GM12878 (cell line): ENCODE measurements around the gene ACHE. TPM values are rescaled to one million over a fixed set of nuclear protein-coding genes. Genes with fewer than 3 reads are reported as not detected.

ENCODE experiments used
- ATAC-seq: fragments of 200-7000 bp; cut with Tn5 transposase; 3 replicates; pipeline ENCODE4 v1.9.1; 2020; ENCODE audit warnings: mild to moderate bottlenecking, moderate library complexity
- BruUV-seq: library from RNA; stranded (reverse); fragments of 400-500 nt; replicated peaks from 2 replicates; lab custom pipeline; 2021; lab: Mats Ljungman, UMichigan
- CTCF ChIA-PET: fragments of 300-600 bp; sonication (Branson Sonifier 250); formaldehyde crosslinking; extraction: SDS; loops from one replicate; lab custom pipeline; 2021; ENCODE audit warnings: inconsistent platforms; lab: Yijun Ruan, JAX
- POLR2A ChIA-PET: fragments of 350-600 bp; formaldehyde crosslinking; extraction: SDS; loops from one replicate; lab custom pipeline; 2021; ENCODE audit warnings: inconsistent platforms; lab: Charles Lee
- RAD21 ChIA-PET: fragments of 300-600 bp; sonication (Branson Sonifier 250); formaldehyde crosslinking; loops from one replicate; lab custom pipeline; 2023; ENCODE audit warnings: antibody characterized with exemption; ENCODE audit not compliant: unreplicated experiment; lab: Charles Lee
- SMC1A ChIA-PET: fragments of 300-600 bp; sonication (Branson Sonifier 250); formaldehyde crosslinking; loops from one replicate; lab custom pipeline; 2023; ENCODE audit not compliant: unreplicated experiment, uncharacterized antibody; lab: Charles Lee
- DNase-seq: peaks from one replicate; pipeline ENCODE4 v3.0.0-alpha.2; 2011; ENCODE audit warnings: low read depth, low spot score
- FAIRE-seq: peaks from 3 replicates; lab custom pipeline; 2011; peaks lifted over from hg19 to GRCh38; lab: Jason Lieb, UNC
- H2AFZ ChIP-seq: 2 replicates; pipeline ENCODE4 v1.6.0; 2011; ENCODE audit warnings: low read depth, low read length, control low read depth; ENCODE audit not compliant: control insufficient read depth
- H3K27ac ChIP-seq: 2 replicates; pipeline ENCODE4 v1.5.1; 2011; ENCODE audit warnings: control low read depth; ENCODE audit not compliant: control insufficient read depth, insufficient read depth
- H3K27me3 ChIP-seq, 2 experiments: replicated peaks in 1 of 2; 2 replicates each; pipeline versions ENCODE4 v1.6.0 to v1.6.1; 2011; ENCODE audit warnings: low read length in 1 of 2; ENCODE audit not compliant: control insufficient read depth in 2 of 2, insufficient read depth in 2 of 2
- H3K36me3 ChIP-seq, 2 experiments: 2 replicates each; pipeline ENCODE4 v1.5.1; 2011; ENCODE audit warnings: low read length in 1 of 2; ENCODE audit not compliant: control insufficient read depth in 2 of 2, insufficient read depth in 2 of 2
- H3K4me1 ChIP-seq: 2 replicates; pipeline ENCODE4 v1.6.1; 2011; ENCODE audit warnings: mild to moderate bottlenecking, low read length, moderate library complexity, mixed read lengths; ENCODE audit not compliant: control insufficient read depth, insufficient read depth
- H3K4me2 ChIP-seq: 2 replicates; pipeline ENCODE4 v1.6.0; 2011; ENCODE audit warnings: control low read depth; ENCODE audit not compliant: control insufficient read depth, insufficient read depth
- H3K4me3 ChIP-seq: fragments of 200-600 bp; sonication (generic); 2 replicates; pipeline ENCODE4 v1.5.1; 2016
- H3K79me2 ChIP-seq: 2 replicates; pipeline ENCODE4 v1.6.0; 2011; ENCODE audit warnings: low read length; ENCODE audit not compliant: control insufficient read depth, insufficient read depth
- H3K9ac ChIP-seq: 2 replicates; pipeline ENCODE4 v1.8.0; 2011; ENCODE audit warnings: low read length, control low read depth, mixed read lengths; ENCODE audit not compliant: control insufficient read depth, insufficient read depth
- H3K9me3 ChIP-seq: replicated peaks from 3 replicates; pipeline ENCODE4 v1.5.1; 2011; ENCODE audit warnings: mild to moderate bottlenecking, low read length; ENCODE audit not compliant: control insufficient read depth, insufficient read depth
- H4K20me1 ChIP-seq: 2 replicates; pipeline ENCODE4 v1.6.0; 2011; ENCODE audit not compliant: control insufficient read depth, insufficient read depth
- BCL3 ChIP-seq: IDR thresholded peaks from 2 replicates; pipeline ENCODE4 v1.6.1; 2011; ENCODE audit warnings: borderline replicate concordance, low read depth, mild to moderate bottlenecking, moderate library complexity, low read length; ENCODE audit not compliant: insufficient read depth, poor library complexity, severe bottlenecking
- CREM ChIP-seq: IDR thresholded peaks from 2 replicates; pipeline ENCODE4 v1.6.1; 2014; ENCODE audit warnings: antibody characterized with exemption, low read depth
- E4F1 ChIP-seq: fragments of 450-650 bp; IDR thresholded peaks from 2 replicates; pipeline ENCODE4 v1.6.1; 2018; ENCODE audit warnings: borderline replicate concordance, mild to moderate bottlenecking; ENCODE audit not compliant: partially characterized antibody
- FOXM1 ChIP-seq: IDR thresholded peaks from 2 replicates; pipeline ENCODE4 v1.6.1; 2012; ENCODE audit warnings: low read depth, mild to moderate bottlenecking, inconsistent platforms, low read length, moderate library complexity
- HCFC1 ChIP-seq: fragments of 150-350 bp; IDR thresholded peaks from 2 replicates; pipeline ENCODE4 v1.6.1; 2014; ENCODE audit warnings: low read length
- MEF2A ChIP-seq: IDR thresholded peaks from 2 replicates; pipeline ENCODE4 v1.6.1; 2011; ENCODE audit warnings: low read depth, mild to moderate bottlenecking, low read length, moderate library complexity; ENCODE audit not compliant: insufficient read depth
- MLLT1 ChIP-seq: fragments of 450-650 bp; IDR thresholded peaks from 2 replicates; pipeline ENCODE4 v1.6.1; 2016; ENCODE audit warnings: mild to moderate bottlenecking
- MYB ChIP-seq: fragments of 150-350 bp; IDR thresholded peaks from 2 replicates; pipeline ENCODE4 v1.6.1; 2014; ENCODE audit warnings: mild to moderate bottlenecking, low read depth, low read length, borderline replicate concordance
- RCOR1 ChIP-seq: conservative IDR thresholded peaks from 2 replicates; pipeline ENCODE4 v1.6.1; 2012; ENCODE audit warnings: low read depth, low read length, improper control_type of control experiment
- SIX5 ChIP-seq: IDR thresholded peaks from 2 replicates; pipeline ENCODE4 v1.6.1; 2011; ENCODE audit warnings: mild to moderate bottlenecking, low read depth, low read length, moderate library complexity; ENCODE audit not compliant: severe bottlenecking
- SMARCA5 ChIP-seq: fragments of 450-650 bp; IDR thresholded peaks from 2 replicates; pipeline ENCODE4 v1.6.1; 2017; ENCODE audit warnings: mild to moderate bottlenecking
- ZNF274 ChIP-seq: IDR thresholded peaks from one replicate; pipeline ENCODE4 v1.8.0; 2011; ENCODE audit not compliant: insufficient read length, insufficient read depth
- ZNF592 ChIP-seq: fragments of 450-650 bp; IDR thresholded peaks from 2 replicates; pipeline ENCODE4 v1.6.1; 2017; ENCODE audit warnings: mild to moderate bottlenecking, moderate library complexity
- WGBS: methylation state at CpG from one replicate; pipeline ENCODE4 v1.1.6; 2016; ENCODE audit warnings: low lambda C conversion rate; ENCODE audit not compliant: insufficient replicate concordance, insufficient coverage; ENCODE audit errors: missing lambda C conversion rate; 5-methylcytosine and 5-hydroxymethylcytosine counted together
- in situ Hi-C: fragments of 300-500 bp; cut with MboI; formaldehyde crosslinking; loops from 9 replicates; pipeline ENCODE4 v1.14.3; 2018; ENCODE audit warnings: mixed read lengths
- intact Hi-C: fragments of 100-400 bp; cut with micrococcal nuclease; formaldehyde crosslinking; loops from one replicate; pipeline ENCODE4 v1.14.2; 2022; ENCODE audit not compliant: unreplicated experiment
- polyA plus RNA-seq, 11 experiments: library from polyadenylated mRNA; depleted of rRNA in 4 of 11; unstranded in 6 of 11; stranded (reverse) in 5 of 11; fragments of >200 nt; fragmentation: Nextera tagmentation in 4 of 11; fragmentation: Illumina TruSeq in 1 of 11; extraction: Ambion mirVana in 4 of 11; extraction: Trizol in 1 of 11; gene quantifications; 1 replicate in 1 of 11; 2 replicates in 10 of 11; pipeline versions ENCODE4 v1.2.1 to v1.2.3, GENCODE V29; 2011 to 2016; ENCODE audit warnings: inconsistent platforms in 2 of 11, missing spikeins in 2 of 11, low read depth in 1 of 11
- total RNA-seq, 4 experiments: library from RNA; depleted of rRNA in 3 of 4; stranded (reverse); fragments of >200 nt in 3 of 4; fragmentation: Illumina TruSeq in 1 of 4; extraction: Trizol in 1 of 4; gene quantifications; 2 replicates each; pipeline versions ENCODE4 v1.2.1 to v1.2.3, GENCODE V29; 2013 to 2021

The ACHE gene
- total and polyA plus RNA-seq, 10 of the 15 experiments (the other 5 are each of a cell fraction or from before 2014, with no cell fraction given) = 0.07 to 5.1 (median 2.3) TPM; not detected in 1

GRCh38 chr7:100897772-100898454 lies 2.2 kb upstream of the ACHE start:
- H3K4me2 ChIP-seq = no peak overlapping the region
- H3K36me3 ChIP-seq = no peaks in the 10 kb centered on the region
- no peak overlapping the region for H3K4me3 ChIP-seq
- H4K20me1 ChIP-seq = no peaks in the 10 kb centered on the region
- ATAC-seq = no peak
- H2AFZ ChIP-seq = no peak overlapping the region
- no TSS peak for BruUV-seq
- no peaks in the 10 kb centered on the region for H3K79me2 ChIP-seq
- ChIA-PET SMC1A (interaction anchor here (0.6 to 2.9 kb wide), 3 partner anchors 161 to 1082 kb away, joined by 3 to 12 read pairs (median 3); no protein-coding TSS in a partner anchor), RAD21 (interaction anchor here (1.5 kb wide), 1 partner anchor 161 kb away, joined by 4 read pairs; no protein-coding TSS in a partner anchor), POLR2A (no interaction called here), CTCF (interaction anchor here (0.6 to 5.5 kb wide), 8 partner anchors 12 to 241 kb away, joined by 3 to 40 read pairs (median 4); no protein-coding TSS in a partner anchor)
- in situ Hi-C loops (no loop called here), intact Hi-C loops (loop anchor here (1.0 kb wide), 1 partner anchor 161 kb away; no protein-coding TSS in a partner anchor)
- H3K4me1 ChIP-seq = peaks cover 7% of the 10 kb centered on the region
- H3K27ac ChIP-seq = no peak overlapping the region
- no peak for FAIRE-seq
- no peak for DNase-seq
- peaks cover 6 to 7% of the 10 kb centered on the region in 2 experiments for H3K27me3 ChIP-seq
- 34% methylated on average over 13 of the region's 13 CpGs for WGBS
- no peaks in the 10 kb centered on the region for H3K9me3 ChIP-seq
- H3K9ac ChIP-seq = no peak overlapping the region
- TF ChIP-seq SMARCA5 = no peak
- TF ChIP-seq BCL3 = no peak
- TF ChIP-seq HCFC1 = no peak
- TF ChIP-seq SIX5 = no peak
- TF ChIP-seq MYB = no peak
- TF ChIP-seq FOXM1 = no peak
- TF ChIP-seq ZNF274 = no peak
- no peak for TF ChIP-seq MEF2A
- TF ChIP-seq MLLT1 = no peak
- TF ChIP-seq CREM = no peak
- no peak for TF ChIP-seq ZNF592
- no peak for TF ChIP-seq E4F1
- no peak for TF ChIP-seq RCOR1
